Measurements from ENCODE around the gene IL19. TPM values are rescaled to one million over a fixed set of nuclear protein-coding genes. Genes with fewer than 3 reads are reported as not detected.
A peak's percentile ranks its signal among the peaks of the same experiment; 100 is the strongest.

Gene IL19
- total RNA-seq, 6 experiments from 2014 or later: not detected

- Mint-ChIP-seq H3K9me3 (no peaks in the 10 kb centered on the region), H3K4me1 (ENCODE audit: low read depth) (peaks cover 56% of the 10 kb centered on the region), H3K27ac (no peak overlapping the region), H3K27me3 (ENCODE audit: insufficient read depth) (no peaks in the 10 kb centered on the region; the same call in none of the 2 replicates), H3K4me3 (no peak overlapping the region), H3K36me3 (ENCODE audit: low read depth) (no peaks in the 10 kb centered on the region)
- TF ChIP-seq, protein P1, sequence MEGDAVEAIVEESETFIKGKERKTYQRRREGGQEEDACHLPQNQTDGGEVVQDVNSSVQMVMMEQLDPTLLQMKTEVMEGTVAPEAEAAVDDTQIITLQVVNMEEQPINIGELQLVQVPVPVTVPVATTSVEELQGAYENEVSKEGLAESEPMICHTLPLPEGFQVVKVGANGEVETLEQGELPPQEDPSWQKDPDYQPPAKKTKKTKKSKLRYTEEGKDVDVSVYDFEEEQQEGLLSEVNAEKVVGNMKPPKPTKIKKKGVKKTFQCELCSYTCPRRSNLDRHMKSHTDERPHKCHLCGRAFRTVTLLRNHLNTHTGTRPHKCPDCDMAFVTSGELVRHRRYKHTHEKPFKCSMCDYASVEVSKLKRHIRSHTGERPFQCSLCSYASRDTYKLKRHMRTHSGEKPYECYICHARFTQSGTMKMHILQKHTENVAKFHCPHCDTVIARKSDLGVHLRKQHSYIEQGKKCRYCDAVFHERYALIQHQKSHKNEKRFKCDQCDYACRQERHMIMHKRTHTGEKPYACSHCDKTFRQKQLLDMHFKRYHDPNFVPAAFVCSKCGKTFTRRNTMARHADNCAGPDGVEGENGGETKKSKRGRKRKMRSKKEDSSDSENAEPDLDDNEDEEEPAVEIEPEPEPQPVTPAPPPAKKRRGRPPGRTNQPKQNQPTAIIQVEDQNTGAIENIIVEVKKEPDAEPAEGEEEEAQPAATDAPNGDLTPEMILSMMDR (IDR thresholded peaks at IDR 0.05): peak; percentile 78
- DNase-seq: peak; percentile 39
Measured at GRCh38 chr1:206725109-206725963, 45.2 kb upstream of the IL19 start.

- Mint-ChIP-seq H3K36me3 (ENCODE audit: low read depth) (no peaks in the 10 kb centered on the region), H3K9me3 (no peaks in the 10 kb centered on the region), H3K27me3 (ENCODE audit: insufficient read depth) (no peaks in the 10 kb centered on the region; the same call in none of the 2 replicates), H3K27ac (no peak overlapping the region), H3K4me1 (ENCODE audit: low read depth) (peaks cover 37% of the 10 kb centered on the region), H3K4me3 (no peak overlapping the region)
- no peak for DNase-seq
- TF ChIP-seq, protein P1 (IDR thresholded peaks at IDR 0.05): no peak
Measured at GRCh38 chr1:206727981-206728696, 42.4 kb upstream of the IL19 start.

DNA sequence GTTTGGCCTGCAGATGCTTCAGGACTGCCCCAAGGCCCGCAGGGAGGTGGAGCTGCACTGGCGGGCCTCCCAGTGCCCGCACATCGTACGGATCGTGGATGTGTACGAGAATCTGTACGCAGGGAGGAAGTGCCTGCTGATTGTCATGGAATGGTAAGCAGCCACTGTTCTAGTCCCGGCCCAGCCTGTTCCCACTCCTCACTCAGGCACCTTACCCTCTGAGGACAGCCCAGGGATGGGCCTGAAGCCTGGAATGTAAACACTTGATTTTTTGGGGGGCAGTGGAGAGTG is 41.9 kb upstream of the IL19 start:
- no peak for DNase-seq
- no peak overlapping the region for H3K27ac Mint-ChIP-seq
- H3K9me3 Mint-ChIP-seq: no peaks in the 10 kb centered on the region
- H3K4me3 Mint-ChIP-seq: no peak overlapping the region
- no peaks in the 10 kb centered on the region for H3K36me3 Mint-ChIP-seq (ENCODE audit: low read depth)
- H3K27me3 Mint-ChIP-seq (ENCODE audit: insufficient read depth): no peaks in the 10 kb centered on the region; the same call in none of the 2 replicates
- H3K4me1 Mint-ChIP-seq (ENCODE audit: low read depth): peaks cover 32% of the 10 kb centered on the region
- TF ChIP-seq, protein P1 (IDR thresholded peaks at IDR 0.05): no peak

DNA sequence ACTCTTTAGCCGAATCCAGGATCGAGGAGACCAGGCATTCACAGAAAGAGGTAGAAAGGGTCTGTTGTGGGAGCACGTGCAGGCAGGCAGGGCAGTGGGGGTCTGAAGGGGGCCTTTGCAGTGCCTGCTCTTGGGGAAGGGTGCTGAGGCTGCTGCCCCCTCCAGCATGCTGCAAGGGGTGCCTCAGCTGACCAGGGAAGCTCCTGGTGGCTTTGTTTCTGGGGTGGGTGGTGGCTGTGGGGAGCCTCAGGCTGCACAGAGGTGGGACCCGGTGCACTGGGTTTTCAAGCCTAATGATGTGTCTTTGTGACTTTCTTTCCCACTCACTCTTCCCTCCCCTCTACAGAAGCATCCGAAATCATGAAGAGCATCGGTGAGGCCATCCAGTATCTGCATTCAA is 41.5 kb upstream of the IL19 start:
- peaks cover 28% of the 10 kb centered on the region for H3K4me1 Mint-ChIP-seq (ENCODE audit: low read depth)
- H3K27me3 Mint-ChIP-seq (ENCODE audit: insufficient read depth): no peaks in the 10 kb centered on the region; the same call in none of the 2 replicates
- no peak for DNase-seq
- H3K27ac Mint-ChIP-seq: no peak overlapping the region
- no peak overlapping the region for H3K4me3 Mint-ChIP-seq
- no peaks in the 10 kb centered on the region for H3K9me3 Mint-ChIP-seq
- H3K36me3 Mint-ChIP-seq (ENCODE audit: low read depth): no peaks in the 10 kb centered on the region
- TF ChIP-seq, protein P1 (IDR thresholded peaks at IDR 0.05): no peak

DNA sequence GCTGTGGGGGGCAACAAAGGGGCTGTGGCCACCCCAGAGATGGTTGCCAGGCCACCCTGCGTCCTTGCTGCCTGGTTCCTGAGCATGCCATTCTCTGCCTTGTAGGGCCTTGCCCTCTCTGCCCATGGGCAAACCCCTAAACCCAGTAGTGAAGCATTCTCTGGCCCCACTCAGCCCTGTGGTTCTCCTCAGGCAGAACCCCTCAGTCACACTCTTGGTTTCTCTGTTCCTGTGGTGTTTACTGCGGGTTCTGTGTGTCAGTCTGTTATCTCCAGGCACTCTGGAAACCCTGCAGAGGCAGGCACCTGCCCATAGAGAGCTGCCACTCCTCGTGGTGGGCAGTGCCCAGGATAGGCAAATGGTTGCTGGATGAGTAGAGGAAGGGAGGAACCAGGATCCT is 41.1 kb upstream of the IL19 start:
- Mint-ChIP-seq H3K27me3 (ENCODE audit: insufficient read depth) (no peaks in the 10 kb centered on the region; the same call in none of the 2 replicates), H3K36me3 (ENCODE audit: low read depth) (no peaks in the 10 kb centered on the region), H3K4me1 (ENCODE audit: low read depth) (peaks cover 24% of the 10 kb centered on the region), H3K9me3 (no peaks in the 10 kb centered on the region), H3K27ac (no peak overlapping the region), H3K4me3 (no peak overlapping the region)
- DNase-seq: no peak
- TF ChIP-seq, protein P1 (IDR thresholded peaks at IDR 0.05): no peak
